ENCODE data around the gene SPECC1L. TPM values are rescaled to one million over a fixed set of nuclear protein-coding genes. Genes with fewer than 3 reads are reported as not detected.

Gene SPECC1L
- total and polyA plus RNA-seq, 2 of the 8 experiments (the other 6 are each of a cell fraction or from before 2014, with no cell fraction given), result 15.7 to 61.6 TPM

- TF ChIP-seq, protein P1, sequence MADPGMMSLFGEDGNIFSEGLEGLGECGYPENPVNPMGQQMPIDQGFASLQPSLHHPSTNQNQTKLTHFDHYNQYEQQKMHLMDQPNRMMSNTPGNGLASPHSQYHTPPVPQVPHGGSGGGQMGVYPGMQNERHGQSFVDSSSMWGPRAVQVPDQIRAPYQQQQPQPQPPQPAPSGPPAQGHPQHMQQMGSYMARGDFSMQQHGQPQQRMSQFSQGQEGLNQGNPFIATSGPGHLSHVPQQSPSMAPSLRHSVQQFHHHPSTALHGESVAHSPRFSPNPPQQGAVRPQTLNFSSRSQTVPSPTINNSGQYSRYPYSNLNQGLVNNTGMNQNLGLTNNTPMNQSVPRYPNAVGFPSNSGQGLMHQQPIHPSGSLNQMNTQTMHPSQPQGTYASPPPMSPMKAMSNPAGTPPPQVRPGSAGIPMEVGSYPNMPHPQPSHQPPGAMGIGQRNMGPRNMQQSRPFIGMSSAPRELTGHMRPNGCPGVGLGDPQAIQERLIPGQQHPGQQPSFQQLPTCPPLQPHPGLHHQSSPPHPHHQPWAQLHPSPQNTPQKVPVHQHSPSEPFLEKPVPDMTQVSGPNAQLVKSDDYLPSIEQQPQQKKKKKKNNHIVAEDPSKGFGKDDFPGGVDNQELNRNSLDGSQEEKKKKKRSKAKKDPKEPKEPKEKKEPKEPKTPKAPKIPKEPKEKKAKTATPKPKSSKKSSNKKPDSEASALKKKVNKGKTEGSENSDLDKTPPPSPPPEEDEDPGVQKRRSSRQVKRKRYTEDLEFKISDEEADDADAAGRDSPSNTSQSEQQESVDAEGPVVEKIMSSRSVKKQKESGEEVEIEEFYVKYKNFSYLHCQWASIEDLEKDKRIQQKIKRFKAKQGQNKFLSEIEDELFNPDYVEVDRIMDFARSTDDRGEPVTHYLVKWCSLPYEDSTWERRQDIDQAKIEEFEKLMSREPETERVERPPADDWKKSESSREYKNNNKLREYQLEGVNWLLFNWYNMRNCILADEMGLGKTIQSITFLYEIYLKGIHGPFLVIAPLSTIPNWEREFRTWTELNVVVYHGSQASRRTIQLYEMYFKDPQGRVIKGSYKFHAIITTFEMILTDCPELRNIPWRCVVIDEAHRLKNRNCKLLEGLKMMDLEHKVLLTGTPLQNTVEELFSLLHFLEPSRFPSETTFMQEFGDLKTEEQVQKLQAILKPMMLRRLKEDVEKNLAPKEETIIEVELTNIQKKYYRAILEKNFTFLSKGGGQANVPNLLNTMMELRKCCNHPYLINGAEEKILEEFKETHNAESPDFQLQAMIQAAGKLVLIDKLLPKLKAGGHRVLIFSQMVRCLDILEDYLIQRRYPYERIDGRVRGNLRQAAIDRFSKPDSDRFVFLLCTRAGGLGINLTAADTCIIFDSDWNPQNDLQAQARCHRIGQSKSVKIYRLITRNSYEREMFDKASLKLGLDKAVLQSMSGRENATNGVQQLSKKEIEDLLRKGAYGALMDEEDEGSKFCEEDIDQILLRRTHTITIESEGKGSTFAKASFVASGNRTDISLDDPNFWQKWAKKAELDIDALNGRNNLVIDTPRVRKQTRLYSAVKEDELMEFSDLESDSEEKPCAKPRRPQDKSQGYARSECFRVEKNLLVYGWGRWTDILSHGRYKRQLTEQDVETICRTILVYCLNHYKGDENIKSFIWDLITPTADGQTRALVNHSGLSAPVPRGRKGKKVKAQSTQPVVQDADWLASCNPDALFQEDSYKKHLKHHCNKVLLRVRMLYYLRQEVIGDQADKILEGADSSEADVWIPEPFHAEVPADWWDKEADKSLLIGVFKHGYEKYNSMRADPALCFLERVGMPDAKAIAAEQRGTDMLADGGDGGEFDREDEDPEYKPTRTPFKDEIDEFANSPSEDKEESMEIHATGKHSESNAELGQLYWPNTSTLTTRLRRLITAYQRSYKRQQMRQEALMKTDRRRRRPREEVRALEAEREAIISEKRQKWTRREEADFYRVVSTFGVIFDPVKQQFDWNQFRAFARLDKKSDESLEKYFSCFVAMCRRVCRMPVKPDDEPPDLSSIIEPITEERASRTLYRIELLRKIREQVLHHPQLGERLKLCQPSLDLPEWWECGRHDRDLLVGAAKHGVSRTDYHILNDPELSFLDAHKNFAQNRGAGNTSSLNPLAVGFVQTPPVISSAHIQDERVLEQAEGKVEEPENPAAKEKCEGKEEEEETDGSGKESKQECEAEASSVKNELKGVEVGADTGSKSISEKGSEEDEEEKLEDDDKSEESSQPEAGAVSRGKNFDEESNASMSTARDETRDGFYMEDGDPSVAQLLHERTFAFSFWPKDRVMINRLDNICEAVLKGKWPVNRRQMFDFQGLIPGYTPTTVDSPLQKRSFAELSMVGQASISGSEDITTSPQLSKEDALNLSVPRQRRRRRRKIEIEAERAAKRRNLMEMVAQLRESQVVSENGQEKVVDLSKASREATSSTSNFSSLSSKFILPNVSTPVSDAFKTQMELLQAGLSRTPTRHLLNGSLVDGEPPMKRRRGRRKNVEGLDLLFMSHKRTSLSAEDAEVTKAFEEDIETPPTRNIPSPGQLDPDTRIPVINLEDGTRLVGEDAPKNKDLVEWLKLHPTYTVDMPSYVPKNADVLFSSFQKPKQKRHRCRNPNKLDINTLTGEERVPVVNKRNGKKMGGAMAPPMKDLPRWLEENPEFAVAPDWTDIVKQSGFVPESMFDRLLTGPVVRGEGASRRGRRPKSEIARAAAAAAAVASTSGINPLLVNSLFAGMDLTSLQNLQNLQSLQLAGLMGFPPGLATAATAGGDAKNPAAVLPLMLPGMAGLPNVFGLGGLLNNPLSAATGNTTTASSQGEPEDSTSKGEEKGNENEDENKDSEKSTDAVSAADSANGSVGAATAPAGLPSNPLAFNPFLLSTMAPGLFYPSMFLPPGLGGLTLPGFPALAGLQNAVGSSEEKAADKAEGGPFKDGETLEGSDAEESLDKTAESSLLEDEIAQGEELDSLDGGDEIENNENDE (IDR thresholded peaks at IDR 0.05; ENCODE audit: insufficient replicate concordance, low read length), result no peak
- no peak for TF ChIP-seq PHF8 (conservative IDR thresholded peaks at IDR 0.05; ENCODE audit: low read depth, low read length)
These were observed 165.9 kb downstream of the SPECC1L start (continued) for GRCh38 chr22:24436553-24436952.
